ENCODE data around the gene CAMTA1. TPM values are rescaled to one million over a fixed set of nuclear protein-coding genes. Genes with fewer than 3 reads are reported as not detected.

The CAMTA1 gene
- total RNA-seq, 5 donors from 2014 or later (not counting 1 experiment from before 2014, with no cell fraction given) = 29.7 to 37.4 (median 34.6) TPM

GRCh38 chr1:7769673-7770412 is 984.6 kb downstream of the CAMTA1 start:
- no peak for ATAC-seq (replicated peaks in 1 of 4)
- H3K4me1 Mint-ChIP-seq = peaks cover 25 to 35% (median 31%) of the 10 kb centered on the region in 3 donors
- 96% methylated on average over 9 of the region's 12 CpGs for WGBS (ENCODE audit: insufficient coverage)
- no peaks in the 10 kb centered on the region for H3K9me3 Mint-ChIP-seq
- Histone ChIP-seq H3K27ac (ENCODE audit: low read length) (no peak overlapping the region), H3K4me1 (ENCODE audit: control insufficient read depth in 1 of 2, extremely low read depth in 1 of 2, insufficient read depth in 2 of 2, low read length in 2 of 2) (peaks cover 0 to 18% of the 10 kb centered on the region in 2 experiments), H3K9me3 (no peaks in the 10 kb centered on the region), H3K27me3 (replicated peaks in 1 of 2; ENCODE audit: control insufficient read depth in 2 of 2, extremely low read depth in 1 of 2, insufficient read depth in 2 of 2, low read length in 1 of 2) (no peaks in the 10 kb centered on the region), H3K4me3 (ENCODE audit: control insufficient read depth in 1 of 2, extremely low read depth in 1 of 2, low read length in 1 of 2) (no peak overlapping the region), H3K36me3 (ENCODE audit: control insufficient read depth in 2 of 2, extremely low read depth in 1 of 2, insufficient read depth in 1 of 2, low read length in 1 of 2) (peaks cover 0 to 15% of the 10 kb centered on the region in 2 donors)
- H3K27me3 Mint-ChIP-seq = peaks cover 0 to 3% of the 10 kb centered on the region in 2 donors
- DNase-seq = no peak
- ChIA-PET POLR2A (interaction anchor here in 1 of 2 donors (0.7 kb wide), 1 partner anchor 12 kb away, joined by 4 read pairs; no protein-coding TSS in a partner anchor), CTCF (interaction anchor here in 1 of 2 donors (1.4 kb wide), 1 partner anchor 17 kb away, joined by 5 read pairs; no protein-coding TSS in a partner anchor)
- no peak overlapping the region for H3K27ac Mint-ChIP-seq
- H3K36me3 Mint-ChIP-seq = peaks cover 9% of the 10 kb centered on the region
- H3K4me3 Mint-ChIP-seq = peak overlapping the region; percentile 4 to 48 (median 31)

DNA sequence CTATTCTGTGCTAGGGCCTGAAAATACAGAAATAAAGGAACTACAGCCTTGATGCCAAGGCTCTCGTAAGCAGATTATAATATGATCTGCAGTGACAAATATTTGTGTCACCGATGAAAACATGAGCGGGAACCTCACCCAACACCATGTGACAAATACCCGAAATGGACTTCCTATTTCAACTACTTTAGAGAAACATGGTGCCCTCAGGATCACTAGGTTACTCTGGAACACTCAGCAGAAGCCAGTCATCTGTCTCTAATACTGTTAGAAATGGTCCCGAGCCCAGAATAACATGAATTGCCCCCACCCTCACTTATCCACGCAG is 985.4 kb downstream of the CAMTA1 start:
- Mint-ChIP-seq H3K36me3 (peaks cover 10% of the 10 kb centered on the region), H3K27me3 (peaks cover 0 to 3% of the 10 kb centered on the region in 2 donors), H3K4me3 (peak overlapping the region; percentile 82 to 91 (median 83)), H3K4me1 (peaks cover 31 to 38% (median 34%) of the 10 kb centered on the region in 3 donors), H3K9me3 (no peaks in the 10 kb centered on the region), H3K27ac (peak overlapping the region; percentile 19 to 72)
- Histone ChIP-seq H3K9me3 (no peaks in the 10 kb centered on the region), H3K36me3 (ENCODE audit: control insufficient read depth in 2 of 2, extremely low read depth in 1 of 2, insufficient read depth in 1 of 2, low read length in 1 of 2) (peaks cover 0 to 15% of the 10 kb centered on the region in 2 donors), H3K4me3 (ENCODE audit: control insufficient read depth in 1 of 2, extremely low read depth in 1 of 2, low read length in 1 of 2) (peak overlapping the region; percentile 71 to 74), H3K27me3 (replicated peaks in 1 of 2; ENCODE audit: control insufficient read depth in 2 of 2, extremely low read depth in 1 of 2, insufficient read depth in 2 of 2, low read length in 1 of 2) (no peaks in the 10 kb centered on the region), H3K27ac (ENCODE audit: low read length) (peak overlapping the region; percentile 41), H3K4me1 (ENCODE audit: control insufficient read depth in 1 of 2, extremely low read depth in 1 of 2, insufficient read depth in 2 of 2, low read length in 2 of 2) (peaks cover 0 to 18% of the 10 kb centered on the region in 2 experiments)
- DNase-seq (no peak), ATAC-seq (replicated peaks in 1 of 4) (peak in 2 of 4 experiments; percentile 4 to 14)
- ChIA-PET CTCF (no interaction called here), POLR2A (no interaction called here)
- WGBS (ENCODE audit: insufficient coverage) = 5% methylated on average over 5 of the region's 6 CpGs

GRCh38 chr1:7770997-7771822 is 986.0 kb downstream of the CAMTA1 start, which contains the start of gene VAMP3:
Gene VAMP3 (plus strand): TSS chr1:7771296. CDS start chr1:7771384, 88 bp downstream.
- CTCF ChIA-PET = interaction anchor here in 1 of 2 donors (1.2 kb wide), 1 partner anchor 18 kb away, joined by 4 read pairs; no protein-coding TSS in a partner anchor
- peaks cover 14% of the 10 kb centered on the region for H3K36me3 Mint-ChIP-seq

DNA sequence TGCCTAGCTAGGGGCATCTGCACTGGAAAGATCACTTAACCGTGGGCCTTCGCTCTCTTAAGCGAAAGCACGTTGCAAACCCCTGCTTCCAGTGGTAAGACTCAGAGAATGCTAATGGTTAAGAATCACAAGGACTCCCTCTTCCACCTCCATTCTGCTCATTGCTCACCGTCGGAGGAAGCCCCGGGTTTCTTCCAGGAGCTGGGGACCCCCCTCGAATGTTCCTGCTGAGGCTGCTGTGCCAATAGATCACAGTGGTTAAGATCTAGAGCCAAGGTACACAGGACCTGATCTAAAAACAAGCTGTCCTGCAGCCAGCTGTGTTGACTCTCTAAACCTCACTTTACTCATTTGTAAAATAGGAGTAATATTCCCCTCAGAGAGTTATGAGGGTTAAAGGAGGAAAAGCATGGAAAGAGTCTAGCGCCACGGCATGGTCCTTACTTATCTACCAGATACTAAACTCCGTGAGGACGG is 986.6 kb downstream of the CAMTA1 start:
- Mint-ChIP-seq H3K27ac (peak overlapping the region; percentile 66 to 76), H3K4me1 (peaks cover 36 to 42% (median 38%) of the 10 kb centered on the region in 3 donors), H3K4me3 (peak overlapping the region; percentile 82 to 91 (median 86)), H3K9me3 (no peaks in the 10 kb centered on the region), H3K27me3 (no peaks in the 10 kb centered on the region), H3K36me3 (peaks cover 20% of the 10 kb centered on the region)
- no peak for ATAC-seq (replicated peaks in 1 of 4)
- WGBS (ENCODE audit: insufficient coverage) = no CpG with 5 or more reads among the region's 12 CpGs
- peak overlapping the region; percentile 74 to 84 for H3K4me3 ChIP-seq (ENCODE audit: control insufficient read depth in 1 of 2, extremely low read depth in 1 of 2, low read length in 1 of 2)
- H3K9me3 ChIP-seq = no peaks in the 10 kb centered on the region
- POLR2A ChIA-PET = interaction anchor here (0.5 to 0.7 kb wide), 3 partner anchors 10 to 1007 kb away, joined by 3 to 6 read pairs (median 4); no protein-coding TSS in a partner anchor
- no peaks in the 10 kb centered on the region for H3K27me3 ChIP-seq (replicated peaks in 1 of 2; ENCODE audit: control insufficient read depth in 2 of 2, extremely low read depth in 1 of 2, insufficient read depth in 2 of 2, low read length in 1 of 2)
- H3K27ac ChIP-seq (ENCODE audit: low read length) = peak overlapping the region; percentile 50
- no peak for DNase-seq
- H3K36me3 ChIP-seq (ENCODE audit: control insufficient read depth in 2 of 2, extremely low read depth in 1 of 2, insufficient read depth in 1 of 2, low read length in 1 of 2) = peaks cover 0 to 15% of the 10 kb centered on the region in 2 donors
- CTCF ChIA-PET = interaction anchor here in 1 of 2 donors (0.6 to 1.2 kb wide), 2 partner anchors 19 to 103 kb away, joined by 4 to 5 read pairs; no protein-coding TSS in a partner anchor
- H3K4me1 ChIP-seq (ENCODE audit: control insufficient read depth in 1 of 2, extremely low read depth in 1 of 2, insufficient read depth in 2 of 2, low read length in 2 of 2) = peaks cover 0 to 18% of the 10 kb centered on the region in 2 experiments

More at GRCh38 chr1:7770997-7771822, 986.0 kb downstream of the CAMTA1 start, which contains the start of gene VAMP3:
- Mint-ChIP-seq H3K27ac (peak within 1 kb of the TSS; percentile 72 to 76), H3K27me3 (peaks cover 0 to 3% of the 10 kb centered on the region in 2 donors), H3K9me3 (no peaks in the 10 kb centered on the region), H3K4me3 (peak within 1 kb of the TSS; percentile 82 to 91 (median 86)), H3K4me1 (peaks cover 36 to 42% (median 38%) of the 10 kb centered on the region in 3 donors)
- ATAC-seq (replicated peaks in 1 of 4) (peak; percentile 95 to 98 (median 96)), DNase-seq (peak; percentile 47 to 86 (median 75))
- Histone ChIP-seq H3K27me3 (replicated peaks in 1 of 2; ENCODE audit: control insufficient read depth in 2 of 2, extremely low read depth in 1 of 2, insufficient read depth in 2 of 2, low read length in 1 of 2) (no peaks in the 10 kb centered on the region), H3K9me3 (no peaks in the 10 kb centered on the region), H3K36me3 (ENCODE audit: control insufficient read depth in 2 of 2, extremely low read depth in 1 of 2, insufficient read depth in 1 of 2, low read length in 1 of 2) (peaks cover 0 to 15% of the 10 kb centered on the region in 2 donors), H3K27ac (ENCODE audit: low read length) (peak within 1 kb of the TSS; percentile 50), H3K4me1 (ENCODE audit: control insufficient read depth in 1 of 2, extremely low read depth in 1 of 2, insufficient read depth in 2 of 2, low read length in 2 of 2) (peaks cover 0 to 18% of the 10 kb centered on the region in 2 experiments), H3K4me3 (ENCODE audit: control insufficient read depth in 1 of 2, extremely low read depth in 1 of 2, low read length in 1 of 2) (peak within 1 kb of the TSS; percentile 74 to 84)
- WGBS (ENCODE audit: insufficient coverage) = under 1% methylated on average over 93 of the region's 97 CpGs
- POLR2A ChIA-PET = interaction anchor here (0.5 to 0.7 kb wide), 3 partner anchors 11 to 1008 kb away, joined by 3 to 6 read pairs (median 4); no protein-coding TSS in a partner anchor

- WGBS (ENCODE audit: insufficient coverage) = 100% methylated on average over 3 of the region's 3 CpGs
- CTCF ChIA-PET = no interaction called here
- DNase-seq (no peak), ATAC-seq (replicated peaks in 1 of 4) (no peak)
- H3K9me3 ChIP-seq = no peaks in the 10 kb centered on the region
- POLR2A ChIA-PET = no interaction called here
- H3K36me3 ChIP-seq (ENCODE audit: control insufficient read depth in 2 of 2, extremely low read depth in 1 of 2, insufficient read depth in 1 of 2, low read length in 1 of 2) = peaks cover 14 to 45% of the 10 kb centered on the region in 2 donors
- H3K4me3 ChIP-seq (ENCODE audit: control insufficient read depth in 1 of 2, extremely low read depth in 1 of 2, low read length in 1 of 2) = no peak overlapping the region
- H3K4me1 ChIP-seq (ENCODE audit: control insufficient read depth in 1 of 2, extremely low read depth in 1 of 2, insufficient read depth in 2 of 2, low read length in 2 of 2) = peaks cover 2 to 18% of the 10 kb centered on the region in 2 experiments
- Mint-ChIP-seq H3K4me1 (peaks cover 34 to 47% (median 38%) of the 10 kb centered on the region in 3 donors), H3K36me3 (peaks cover 29% of the 10 kb centered on the region), H3K4me3 (no peak overlapping the region), H3K27me3 (no peaks in the 10 kb centered on the region), H3K9me3 (no peaks in the 10 kb centered on the region), H3K27ac (no peak overlapping the region)
- H3K27me3 ChIP-seq (replicated peaks in 1 of 2; ENCODE audit: control insufficient read depth in 2 of 2, extremely low read depth in 1 of 2, insufficient read depth in 2 of 2, low read length in 1 of 2) = no peaks in the 10 kb centered on the region
- no peak overlapping the region for H3K27ac ChIP-seq (ENCODE audit: low read length)
Observed at GRCh38 chr1:7777591-7777990, 992.3 kb downstream of the CAMTA1 start.

Data from T-cell (primary cell).